ENCODE results near the gene IQSEC3.
"Not testable (repeated sequence)": the region's sequence is repeated elsewhere in the genome, so short reads cannot be mapped to it uniquely, and the experiment has no call there.

IQSEC3 gene

DNA sequence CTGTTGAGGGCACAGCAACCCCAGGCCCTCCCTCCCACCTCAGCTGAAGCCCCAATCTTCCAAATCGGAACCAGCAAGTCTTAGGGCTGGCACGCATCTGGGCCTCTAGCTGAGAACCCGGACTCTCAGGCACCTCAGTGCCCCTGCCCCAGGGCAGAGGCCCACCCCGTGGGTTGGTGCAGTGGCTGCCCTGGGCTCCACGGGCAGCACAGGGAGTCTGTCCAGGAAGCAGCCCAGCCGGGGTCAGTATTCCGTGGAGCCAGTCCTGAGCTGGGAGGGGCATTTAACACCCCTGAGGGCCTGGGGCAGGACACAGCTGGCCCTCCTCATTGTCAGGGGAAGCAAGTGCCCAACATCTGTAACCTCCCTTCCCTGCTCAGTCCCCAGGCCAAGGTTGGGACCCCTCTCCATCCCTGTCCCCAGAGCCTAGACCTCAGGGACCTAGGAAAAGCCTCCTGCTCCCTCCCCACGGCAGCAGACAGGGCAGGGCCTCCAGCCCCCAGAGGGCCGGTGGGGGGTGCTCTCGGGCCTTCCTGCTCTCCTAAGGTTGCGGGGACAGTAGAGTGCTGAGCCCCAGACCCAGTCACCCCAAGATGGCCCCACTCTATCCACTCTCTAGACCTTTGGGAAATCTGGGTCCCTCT is 110.9 kb downstream of the IQSEC3 start:
- DNase-seq (ENCODE audit: low read depth, low spot score): no peak

- DNase-seq (ENCODE audit: low read depth, low spot score): no peak
Observed at GRCh38 chr12:177980-178828, 111.6 kb downstream of the IQSEC3 start.

DNA sequence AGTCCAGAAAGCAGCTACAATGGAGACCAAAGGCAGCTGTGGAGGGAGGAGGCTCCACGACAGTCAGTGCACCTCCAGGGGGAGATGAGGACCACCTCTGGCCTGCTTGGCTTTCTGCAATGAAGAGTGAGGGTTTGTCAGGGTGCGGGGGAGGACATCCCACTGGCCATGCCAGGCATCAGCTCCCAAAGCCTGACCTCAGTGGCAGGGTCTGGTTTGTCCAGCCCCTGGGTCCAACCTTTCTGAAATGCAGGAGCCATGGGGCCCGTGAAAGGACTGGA is 112.2 kb downstream of the IQSEC3 start:
- no peak for DNase-seq (ENCODE audit: low read depth, low spot score)

GRCh38 chr12:179131-179884 is 112.7 kb downstream of the IQSEC3 start:
- DNase-seq (ENCODE audit: low read depth, low spot score): no peak

GRCh38 chr12:179885-180284 is 113.3 kb downstream of the IQSEC3 start:
- DNase-seq (ENCODE audit: low read depth, low spot score): no peak

DNA sequence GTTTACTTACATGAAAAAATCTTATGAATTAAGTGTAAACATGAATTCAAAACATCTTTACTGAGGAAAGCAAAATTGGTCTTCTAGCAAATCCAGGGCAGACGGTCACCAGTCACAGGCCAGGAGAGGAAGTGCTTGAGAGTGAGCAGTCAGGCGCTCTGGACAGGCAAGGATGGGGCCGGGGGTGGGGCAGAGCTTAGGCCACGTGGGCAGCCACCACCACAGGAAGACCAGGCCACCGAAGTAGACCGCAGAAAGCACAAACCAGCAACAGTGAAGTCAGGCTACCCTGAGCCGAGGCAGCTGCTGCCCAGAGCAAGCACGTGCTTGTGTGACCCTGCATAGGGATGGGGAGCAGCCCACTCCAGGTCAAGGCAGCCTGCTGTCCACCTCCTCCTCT is 113.9 kb downstream of the IQSEC3 start:
- no peak for DNase-seq (ENCODE audit: low read depth, low spot score)

- DNase-seq (ENCODE audit: low read depth, low spot score): no peak
Observed at GRCh38 chr12:181921-182320, 115.4 kb downstream of the IQSEC3 start.

GRCh38 chr12:182381-182892 is 115.9 kb downstream of the IQSEC3 start:
- no peak for DNase-seq (ENCODE audit: low read depth, low spot score)

GRCh38 chr12:184811-185575 is 118.4 kb downstream of the IQSEC3 start:
- no peak for DNase-seq (ENCODE audit: low read depth, low spot score)

- no peak for DNase-seq (ENCODE audit: low read depth, low spot score)
Observed at GRCh38 chr12:185576-185955, 119.0 kb downstream of the IQSEC3 start.

- DNase-seq (ENCODE audit: low read depth, low spot score): no peak
Observed at GRCh38 chr12:186006-186625, 119.5 kb downstream of the IQSEC3 start.

GRCh38 chr12:187986-188909 is 121.7 kb downstream of the IQSEC3 start:
- DNase-seq (ENCODE audit: low read depth, low spot score): not testable (repeated sequence)

GRCh38 chr12:188910-189621 is 122.5 kb downstream of the IQSEC3 start:
- DNase-seq (ENCODE audit: low read depth, low spot score): no peak

GRCh38 chr12:189622-189962 is 123.0 kb downstream of the IQSEC3 start:
- DNase-seq (ENCODE audit: low read depth, low spot score): no peak

DNA sequence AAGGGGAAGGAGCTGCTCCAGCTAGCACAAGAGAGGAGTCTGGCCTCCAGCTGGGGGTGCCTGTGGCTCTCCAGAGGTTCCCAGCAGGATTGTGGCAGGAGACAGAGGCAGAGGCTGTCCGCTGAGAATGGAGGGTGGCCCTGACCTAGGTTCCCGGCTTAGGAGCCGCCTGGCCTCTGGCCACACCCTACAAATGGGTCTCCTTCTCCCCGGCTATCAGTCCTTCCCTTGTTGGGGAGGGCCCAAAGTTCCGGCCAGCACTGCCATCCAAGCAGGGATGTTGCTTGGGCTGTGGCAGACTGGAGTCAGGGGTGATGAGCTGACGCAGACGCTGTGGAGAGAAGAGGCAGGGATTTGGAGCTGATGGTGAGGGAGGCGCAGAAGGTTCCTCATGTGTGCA is 124.3 kb downstream of the IQSEC3 start:
- no peak for DNase-seq (ENCODE audit: low read depth, low spot score)

GRCh38 chr12:191541-191940 is 125.0 kb downstream of the IQSEC3 start:
- DNase-seq (ENCODE audit: low read depth, low spot score): no peak

DNA sequence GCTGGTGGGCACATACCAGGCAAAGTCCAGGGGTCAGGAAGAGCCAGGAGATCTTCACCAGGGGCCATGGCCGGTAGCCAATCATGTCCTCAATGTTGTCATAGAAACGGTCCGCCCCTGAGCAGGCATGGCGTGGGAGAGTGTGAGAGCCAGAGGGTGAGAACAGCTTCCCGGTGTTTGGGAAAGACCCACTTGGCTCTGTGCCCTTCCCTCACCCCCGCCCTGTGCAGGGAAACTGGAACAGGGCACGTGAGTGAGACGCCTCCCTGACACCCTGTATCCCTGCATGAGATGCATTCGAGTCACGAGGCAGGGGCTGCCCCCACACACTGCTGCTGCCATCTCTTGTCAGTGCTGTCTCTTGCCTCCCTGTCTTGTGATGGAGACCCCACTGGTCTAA is 126.7 kb downstream of the IQSEC3 start:
- no peak for DNase-seq (ENCODE audit: low read depth, low spot score)

- DNase-seq (ENCODE audit: low read depth, low spot score): no peak
Observed at GRCh38 chr12:194276-194675, 127.7 kb downstream of the IQSEC3 start.

DNA sequence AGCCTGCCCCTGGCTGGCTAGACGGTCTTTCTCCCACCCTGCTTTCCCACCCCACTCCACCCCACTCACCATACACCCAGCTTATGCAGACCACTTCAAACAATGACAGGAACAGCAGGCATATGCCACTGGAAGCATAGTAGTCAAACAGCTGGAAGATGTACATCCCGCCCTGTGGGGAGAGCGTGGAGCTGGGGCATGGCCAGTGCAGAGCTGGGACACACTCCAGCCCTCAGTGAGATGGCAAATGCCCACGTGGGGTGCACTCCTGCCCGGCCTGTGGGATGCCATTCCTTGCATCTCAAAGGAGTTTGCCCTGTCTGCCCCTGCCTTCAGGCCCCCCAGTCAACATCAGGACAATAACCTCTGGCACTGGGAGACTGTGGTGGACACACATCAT is 128.6 kb downstream of the IQSEC3 start:
- DNase-seq (ENCODE audit: low read depth, low spot score): no peak

DNA sequence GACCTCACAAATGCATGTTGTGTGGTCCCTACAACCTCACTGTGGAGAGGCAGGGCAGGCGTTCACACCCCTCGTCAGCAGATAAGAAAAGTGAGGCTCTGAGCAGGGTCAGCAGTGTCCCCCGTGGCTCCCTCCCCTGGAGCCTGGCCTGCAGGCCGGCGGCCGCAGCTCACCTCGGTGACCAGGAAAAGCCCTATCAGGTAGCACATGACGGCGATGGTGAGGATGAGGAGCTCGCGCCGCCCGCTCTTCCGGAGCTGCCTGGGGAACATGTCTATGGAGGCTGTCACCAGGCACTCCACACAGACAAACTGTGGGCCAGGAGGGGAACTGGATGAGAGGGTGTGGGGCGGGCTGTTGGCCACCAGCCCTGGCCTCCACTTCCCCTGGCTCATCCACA is 129.4 kb downstream of the IQSEC3 start:
- no peak for DNase-seq (ENCODE audit: low read depth, low spot score)
